Stomach (tissue), 4 donors: ENCODE results near the gene GM2A.

Experiments used
- EP300 ChIP-seq: sonication (generic); formaldehyde crosslinking; IDR thresholded peaks from one replicate; pipeline ENCODE4 v1.6.1; 2017; ENCODE audit warnings: antibody characterized with exemption
- POLR2A ChIP-seq, 4 donors: fragments of 450-650 bp; IDR thresholded peaks; one replicate each; pipeline ENCODE4 v1.6.1; 2016; ENCODE audit warnings: antibody characterized with exemption in 4 of 4, control low read depth in 2 of 4, mild to moderate bottlenecking in 1 of 4, moderate library complexity in 1 of 4
- TF ChIP-seq, protein P1 (sequence below), 7 experiments: fragments of 450-650 bp in 4 of 7; fragments of 200-600 bp in 3 of 7; sonication (generic) in 3 of 7; IDR thresholded peaks; one replicate each; pipeline ENCODE4 v1.5.1; 2016 to 2019; ENCODE audit warnings: antibody characterized with exemption in 7 of 7, control low read depth in 2 of 7, mild to moderate bottlenecking in 1 of 7

DNA sequence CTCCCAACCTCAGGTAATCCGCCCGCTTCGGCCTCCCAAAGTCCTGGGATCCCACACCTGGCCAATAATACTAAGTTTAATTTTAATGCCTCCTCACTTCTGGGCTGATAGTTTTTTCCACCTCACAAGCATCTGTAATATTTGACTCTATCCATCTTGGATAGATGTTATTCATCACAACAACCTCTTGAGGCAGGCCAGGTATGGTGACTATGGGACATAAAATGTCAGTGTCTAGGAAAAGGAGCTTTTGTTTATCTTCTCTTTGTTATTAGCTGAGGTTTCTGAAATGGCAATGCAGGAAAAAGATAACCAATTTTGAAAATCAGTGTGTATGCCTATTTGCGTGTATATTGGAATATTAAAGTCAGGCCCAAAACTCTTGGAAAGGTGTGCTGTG is 27.9 kb upstream of the GM2A start:
- TF ChIP-seq, protein P1, sequence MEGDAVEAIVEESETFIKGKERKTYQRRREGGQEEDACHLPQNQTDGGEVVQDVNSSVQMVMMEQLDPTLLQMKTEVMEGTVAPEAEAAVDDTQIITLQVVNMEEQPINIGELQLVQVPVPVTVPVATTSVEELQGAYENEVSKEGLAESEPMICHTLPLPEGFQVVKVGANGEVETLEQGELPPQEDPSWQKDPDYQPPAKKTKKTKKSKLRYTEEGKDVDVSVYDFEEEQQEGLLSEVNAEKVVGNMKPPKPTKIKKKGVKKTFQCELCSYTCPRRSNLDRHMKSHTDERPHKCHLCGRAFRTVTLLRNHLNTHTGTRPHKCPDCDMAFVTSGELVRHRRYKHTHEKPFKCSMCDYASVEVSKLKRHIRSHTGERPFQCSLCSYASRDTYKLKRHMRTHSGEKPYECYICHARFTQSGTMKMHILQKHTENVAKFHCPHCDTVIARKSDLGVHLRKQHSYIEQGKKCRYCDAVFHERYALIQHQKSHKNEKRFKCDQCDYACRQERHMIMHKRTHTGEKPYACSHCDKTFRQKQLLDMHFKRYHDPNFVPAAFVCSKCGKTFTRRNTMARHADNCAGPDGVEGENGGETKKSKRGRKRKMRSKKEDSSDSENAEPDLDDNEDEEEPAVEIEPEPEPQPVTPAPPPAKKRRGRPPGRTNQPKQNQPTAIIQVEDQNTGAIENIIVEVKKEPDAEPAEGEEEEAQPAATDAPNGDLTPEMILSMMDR (IDR thresholded peaks at IDR 0.05) = no peak
- no peak for TF ChIP-seq EP300
- no peak for TF ChIP-seq POLR2A (IDR thresholded peaks at IDR 0.05)
